H1 (cell line): Measurements from ENCODE around the gene SCMH1. TPM values are rescaled to one million over a fixed set of nuclear protein-coding genes. Genes with fewer than 3 reads are reported as not detected.

Experiments
- RAD21 ChIP-seq, 2 experiments: IDR thresholded peaks in 1 of 2; conservative IDR thresholded peaks in 1 of 2; 2 replicates each; pipeline ENCODE4 v1.6.1; 2011; ENCODE audit warnings: low read depth in 2 of 2, low read length in 2 of 2, improper control_type of control experiment in 1 of 2, inconsistent platforms in 1 of 2, mild to moderate bottlenecking in 1 of 2, moderate library complexity in 1 of 2
- SIRT6 ChIP-seq: IDR thresholded peaks from one replicate; pipeline ENCODE4 v1.7.1; 2012; ENCODE audit warnings: low read length, inconsistent platforms
- polyA plus RNA-seq, 7 experiments: library from polyadenylated mRNA; depleted of rRNA in 3 of 7; stranded (reverse) in 5 of 7; unstranded in 2 of 7; fragments of >200 nt in 5 of 7; fragments of 200-250 nt in 2 of 7; gene quantifications; 1 replicate in 5 of 7; 2 replicates in 1 of 7; 4 replicates in 1 of 7; pipeline versions ENCODE4 v1.2.1 to v1.2.3, GENCODE V29; 2011 to 2013; ENCODE audit warnings: missing spikeins in 2 of 7, mixed read lengths in 2 of 7
- total RNA-seq: library from RNA; stranded (reverse); fragmentation: NEBNext Ultra II Directional; extraction: Animal tissue kit (Norgen Biotek cat#: 25700); gene quantifications from 2 replicates; pipeline ENCODE4 v1.2.1, GENCODE V29; 2021

The SCMH1 gene
- total and polyA plus RNA-seq, 2 of the 8 experiments (the other 6 are each of a cell fraction or from before 2014, with no cell fraction given) = 16.6 to 30.7 TPM

- TF ChIP-seq SIRT6 (no peak), RAD21 (IDR thresholded peaks at IDR 0.05 in 1 of 2, conservative IDR thresholded peaks at IDR 0.05 in 1 of 2; ENCODE audit: low read depth in 2 of 2, low read length in 2 of 2) (no peak)
These were observed 5.3 kb downstream of the SCMH1 start (continued) for GRCh38 chr1:41236781-41237180.
